ENCODE data around the gene ZNF214.

GRCh38 chr11:7031471-7031871 is 11.3 kb upstream of the ZNF214 start:
- no peak for TF ChIP-seq EZH2 (IDR thresholded peaks at IDR 0.05)
- TF ChIP-seq POLR2AphosphoS5 (IDR thresholded peaks at IDR 0.05; ENCODE audit: borderline replicate concordance, low read depth, low read length), result no peak
- no peak for TF ChIP-seq FOXP2 (optimal IDR thresholded peaks at IDR 0.05; ENCODE audit: control extremely low read depth, extremely low read length, insufficient read depth)
